A549 treated with CpdA at 1 μM for 4 hours (cell line): Measurements from ENCODE around the gene TEN1. TPM values are rescaled to one million over a fixed set of nuclear protein-coding genes. Genes with fewer than 3 reads are reported as not detected.

Experiments used
- total RNA-seq: library from RNA; stranded (reverse); fragments of 200-300 nt; extraction: Qiagen RNA extraction; gene quantifications from 5 replicates; pipeline ENCODE4 v1.2.3, GENCODE V29; 2022; ENCODE audit warnings: low read depth

Gene TEN1, protein sequence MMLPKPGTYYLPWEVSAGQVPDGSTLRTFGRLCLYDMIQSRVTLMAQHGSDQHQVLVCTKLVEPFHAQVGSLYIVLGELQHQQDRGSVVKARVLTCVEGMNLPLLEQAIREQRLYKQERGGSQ
- total RNA-seq = 22.4 to 27.3 TPM (median 24.9 TPM) in 5 replicates

DNA sequence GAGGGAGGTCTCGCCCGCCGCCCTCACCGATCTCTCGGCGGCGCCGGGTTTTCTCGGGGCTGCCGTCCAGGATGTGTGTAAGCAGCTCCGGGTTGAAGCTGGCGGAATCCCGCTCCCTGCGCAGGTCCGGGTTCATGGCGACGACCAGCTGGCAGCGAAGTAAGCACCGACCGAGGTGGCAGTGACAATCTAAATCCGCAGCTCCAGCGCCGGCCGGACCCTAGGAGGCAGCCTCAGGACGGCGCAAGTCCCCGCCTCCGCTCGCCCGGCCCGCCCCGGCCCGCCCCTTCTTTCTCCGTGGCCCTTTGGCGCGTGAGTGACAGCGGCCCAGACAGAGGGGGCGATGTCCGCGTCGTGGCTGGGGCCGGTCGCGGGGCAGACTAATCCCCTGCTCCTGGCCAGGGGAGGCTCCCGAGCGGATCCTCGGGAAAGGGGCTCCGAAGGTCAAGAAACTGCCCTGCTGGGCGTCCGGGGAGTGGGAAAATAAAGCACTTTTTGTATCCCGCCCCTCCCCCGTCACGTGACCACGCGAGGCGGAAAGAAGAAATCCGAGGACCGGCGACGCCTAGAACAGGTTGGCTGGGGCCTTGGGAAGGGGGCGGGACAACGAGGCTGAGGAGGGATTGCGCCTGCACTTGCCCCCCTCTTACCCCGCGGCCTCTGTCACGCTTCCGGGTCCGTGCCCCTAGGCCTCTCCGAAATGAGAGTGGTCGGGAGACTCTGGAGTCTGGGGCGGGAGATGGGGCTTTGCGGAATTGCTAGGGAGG, at the start of gene TEN1, which contains the start of gene ACOX1:
TSS of gene TEN1 (plus strand) at position 303 of the 767 bp plus-strand sequence. CDS start 6,953 bp downstream, outside the sequence.
TSS of gene ACOX1 (minus strand) at position 229 of the 767 bp plus-strand sequence. CDS start at position 136, 93 bp downstream.

DNA sequence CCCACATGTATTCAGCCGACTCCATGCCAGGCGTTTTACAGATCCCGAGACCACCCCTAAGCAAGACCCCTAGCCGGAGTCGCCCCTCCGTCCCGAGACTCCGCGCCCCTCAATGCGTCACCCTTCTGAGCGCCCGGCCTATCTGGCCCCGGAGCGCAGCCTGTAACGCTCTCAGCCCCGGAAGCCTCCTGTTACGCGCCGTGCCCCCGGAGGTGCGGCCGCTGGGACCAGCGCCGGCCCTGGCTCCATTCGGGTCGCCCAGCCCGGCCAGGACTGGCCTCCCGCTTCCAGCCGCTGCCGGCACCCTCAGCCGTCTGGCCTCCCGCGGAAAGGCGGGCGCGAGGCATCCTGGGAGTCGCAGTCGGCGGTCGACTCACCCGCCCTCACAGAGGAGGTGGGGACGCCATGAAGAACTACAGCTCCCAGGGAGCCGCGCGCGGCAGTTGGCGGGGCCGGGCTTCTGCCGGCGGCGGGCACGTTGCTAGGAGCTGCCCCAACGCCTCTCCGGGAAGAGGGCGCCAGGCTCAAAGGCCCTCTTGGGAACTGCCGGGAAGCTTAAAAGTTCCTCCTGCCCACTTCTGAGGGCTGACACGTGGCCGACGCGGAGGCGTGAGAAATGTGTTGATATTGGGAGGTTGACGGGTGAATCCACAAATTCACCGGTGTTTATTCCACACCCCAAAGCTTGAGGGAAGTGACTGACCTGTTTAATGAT, 38.2 kb upstream of the TEN1 start, which contains the start of gene FBF1:
TSS of gene FBF1 (minus strand) at position 316 of the 715 bp plus-strand sequence. CDS start 2,893 bp downstream, outside the sequence.

DNA sequence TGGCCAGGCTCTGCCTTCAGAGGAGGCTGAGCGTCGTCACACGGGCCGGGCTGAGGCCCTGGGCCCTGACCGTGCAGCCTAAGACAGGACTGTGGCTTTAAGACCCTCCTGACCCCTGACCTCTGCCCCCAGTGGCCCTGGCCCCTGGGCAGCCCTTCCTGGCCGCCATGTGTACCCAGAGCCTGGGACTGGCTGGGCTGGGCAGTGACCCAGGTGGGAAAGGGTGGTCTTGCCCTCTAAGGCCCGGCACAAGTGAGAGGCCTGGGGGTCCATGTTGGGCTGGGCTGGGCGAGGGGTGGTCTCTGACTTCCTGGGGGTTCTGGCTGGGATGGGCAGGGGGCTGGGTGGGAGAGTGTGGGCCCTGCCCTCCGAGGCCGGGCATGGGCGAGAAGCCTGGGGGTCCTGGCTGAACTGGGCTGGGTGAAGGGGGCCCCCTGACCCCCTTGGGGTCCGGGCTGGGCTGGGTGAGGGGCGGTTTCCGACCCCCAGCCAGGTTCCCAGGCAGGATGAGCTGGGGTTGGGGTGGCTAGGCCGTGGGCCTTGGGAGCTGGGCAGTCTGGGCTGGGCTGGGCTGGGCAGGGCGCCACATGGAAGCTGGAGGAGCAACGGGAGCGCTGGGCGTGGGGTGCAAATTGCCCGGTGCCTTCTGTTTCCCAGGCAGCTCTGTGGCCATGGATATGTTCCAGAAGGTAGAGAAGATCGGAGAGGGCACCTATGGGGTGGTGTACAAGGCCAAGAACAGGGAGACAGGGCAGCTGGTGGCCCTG, 21.9 kb downstream of the TEN1 start, which contains the start of gene CDK3:
TSS of gene CDK3 (plus strand) at position 101 of the 767 bp plus-strand sequence. CDS start at position 672, 571 bp downstream.

DNA sequence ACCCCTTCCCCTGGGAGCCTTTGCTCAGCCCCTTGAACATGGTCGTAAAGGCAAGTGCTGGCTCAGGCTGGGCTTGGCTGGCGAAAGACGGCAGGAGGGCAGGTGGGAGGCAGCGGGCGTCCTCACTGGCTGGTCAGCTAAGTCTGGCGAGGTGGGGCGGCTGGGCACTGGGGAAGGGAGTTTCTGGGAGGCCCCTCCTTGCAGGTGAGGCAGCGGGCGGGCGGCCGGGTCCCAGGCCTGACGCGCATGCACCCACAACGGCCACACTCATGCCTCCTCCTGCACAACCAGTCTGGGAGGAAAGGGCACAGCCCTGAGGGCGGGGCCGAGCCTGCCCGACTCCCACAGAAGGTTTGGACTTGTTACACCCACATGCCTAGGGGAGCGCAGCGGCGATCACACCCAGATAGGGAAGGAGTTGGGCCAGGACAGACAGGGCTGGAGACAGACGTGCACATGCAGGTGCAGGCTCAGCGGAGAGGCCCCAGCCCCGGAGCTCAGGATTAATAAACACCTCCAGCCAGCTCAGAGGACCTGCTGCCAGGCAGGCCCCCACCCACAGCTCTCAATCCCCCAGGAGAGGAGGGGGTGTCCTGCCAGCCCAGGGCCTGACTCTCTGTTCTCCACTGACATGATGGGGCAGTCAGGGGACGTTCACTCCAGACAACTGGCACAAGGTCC, 48.3 kb downstream of the TEN1 start, which contains the start of gene EVPL:
TSS of gene EVPL (minus strand) at position 148 of the 681 bp plus-strand sequence. CDS start at position 40, 108 bp downstream.

Other genes starting within 250 kb of the TEN1 start
- 45.6 to 76.1 TPM (median 66.2 TPM) in 5 replicates for gene GALK1, start 214.0 kb upstream of the TEN1 start, total RNA-seq
- 26.2 to 32.7 TPM (median 28.4 TPM) in 5 replicates for gene UNK, start 194.4 kb upstream of the TEN1 start, total RNA-seq
- 2.9 to 5.0 TPM (median 4.2 TPM) in 5 replicates for gene UNC13D, start 134.8 kb upstream of the TEN1 start, total RNA-seq
- 93.8 to 114 TPM (median 97.0 TPM) in 5 replicates for gene WBP2, start 123.9 kb upstream of the TEN1 start, total RNA-seq
- 105 to 184 TPM (median 149 TPM) in 5 replicates for gene TRIM47, start 100.7 kb upstream of the TEN1 start, total RNA-seq
- 31.8 to 44.1 TPM (median 37.8 TPM) in 5 replicates for gene TRIM65, start 82.3 kb upstream of the TEN1 start, total RNA-seq
- 101 to 130 TPM (median 117 TPM) in 5 replicates for gene MRPL38, start 74.4 kb upstream of the TEN1 start, total RNA-seq
- gene FBF1, start 38.2 kb upstream of the TEN1 start, total RNA-seq = 7.9 to 11.2 TPM (median 8.6 TPM) in 5 replicates
- 13.1 to 17.1 TPM (median 15.3 TPM) in 5 replicates for gene ACOX1, start 74 bp upstream of the TEN1 start, total RNA-seq
- 3.7 to 5.7 TPM (median 5.2 TPM) in 5 replicates for gene CDK3, start 21.6 kb downstream of the TEN1 start, total RNA-seq
- gene EVPL, start 48.1 kb downstream of the TEN1 start, total RNA-seq = 11.9 to 17.5 TPM (median 15.2 TPM) in 5 replicates
- 86.5 to 92.3 TPM (median 88.2 TPM) in 5 replicates for gene SRP68, start 93.3 kb downstream of the TEN1 start, total RNA-seq
- 0.77 to 1.7 TPM (median 1.4 TPM) in 5 replicates for gene GALR2, start 95.5 kb downstream of the TEN1 start, total RNA-seq
- gene ZACN, start 99.9 kb downstream of the TEN1 start, total RNA-seq = 0.40 to 0.76 TPM (median 0.59 TPM) in 5 replicates
- 57.6 to 70.2 TPM (median 67.2 TPM) in 5 replicates for gene EXOC7, start 124.5 kb downstream of the TEN1 start, total RNA-seq
- gene FOXJ1, start 162.0 kb downstream of the TEN1 start, total RNA-seq = 0.23 to 0.40 TPM (median 0.30 TPM) in 5 replicates